GM21717 (cell line): ENCODE measurements around the gene FBXO2.
A peak's percentile ranks its signal among the peaks of the same experiment; 100 is the strongest.
"Not testable (repeated sequence)": the region's sequence is repeated elsewhere in the genome, so short reads cannot be mapped to it uniquely, and the experiment has no call there.

Experiments
- ATAC-seq: cut with Tn5 transposase; IDR thresholded peaks from one replicate; pipeline ENCODE4 v1.9.1; 2021; ENCODE audit warnings: mild to moderate bottlenecking, moderate library complexity; ENCODE audit not compliant: unreplicated experiment

FBXO2 gene

DNA sequence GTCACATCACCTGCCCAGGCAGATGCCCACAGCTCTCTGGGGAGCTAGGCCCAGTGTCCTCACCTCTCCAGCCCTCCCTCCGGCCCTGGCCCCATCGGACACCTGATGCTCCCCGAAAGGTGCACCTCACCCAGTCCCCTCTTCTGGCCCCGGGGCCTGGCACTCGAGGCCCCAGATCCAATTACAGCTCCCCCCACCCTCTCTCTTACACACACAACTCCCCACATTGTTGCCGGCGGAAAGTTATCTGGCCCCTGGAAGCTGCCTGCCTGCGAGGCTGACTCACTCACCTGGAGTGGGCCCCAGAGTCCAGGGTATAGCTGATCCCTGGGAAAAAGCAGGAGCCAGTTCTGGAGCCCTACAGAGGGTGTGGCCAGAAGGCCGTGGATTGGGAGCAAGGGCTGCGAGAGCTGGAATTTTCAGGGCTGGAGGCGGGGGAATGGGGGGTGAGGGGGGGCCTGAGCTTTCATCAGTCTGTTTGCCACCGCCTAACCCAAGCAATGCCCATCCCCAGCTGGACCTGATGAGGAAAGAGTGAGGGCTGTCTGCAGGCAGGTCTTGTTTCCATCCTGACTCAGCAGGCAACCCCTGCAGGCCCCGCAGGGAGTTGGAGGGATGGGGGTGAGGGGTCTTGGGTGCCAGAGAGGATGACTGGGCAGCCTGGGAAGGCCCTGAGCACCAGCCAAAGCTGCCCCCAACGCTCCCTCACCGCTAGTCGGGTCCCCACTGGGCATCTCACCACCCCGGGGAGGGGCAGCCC, 948 bp downstream of the FBXO2 start:
- no peak for ATAC-seq

DNA sequence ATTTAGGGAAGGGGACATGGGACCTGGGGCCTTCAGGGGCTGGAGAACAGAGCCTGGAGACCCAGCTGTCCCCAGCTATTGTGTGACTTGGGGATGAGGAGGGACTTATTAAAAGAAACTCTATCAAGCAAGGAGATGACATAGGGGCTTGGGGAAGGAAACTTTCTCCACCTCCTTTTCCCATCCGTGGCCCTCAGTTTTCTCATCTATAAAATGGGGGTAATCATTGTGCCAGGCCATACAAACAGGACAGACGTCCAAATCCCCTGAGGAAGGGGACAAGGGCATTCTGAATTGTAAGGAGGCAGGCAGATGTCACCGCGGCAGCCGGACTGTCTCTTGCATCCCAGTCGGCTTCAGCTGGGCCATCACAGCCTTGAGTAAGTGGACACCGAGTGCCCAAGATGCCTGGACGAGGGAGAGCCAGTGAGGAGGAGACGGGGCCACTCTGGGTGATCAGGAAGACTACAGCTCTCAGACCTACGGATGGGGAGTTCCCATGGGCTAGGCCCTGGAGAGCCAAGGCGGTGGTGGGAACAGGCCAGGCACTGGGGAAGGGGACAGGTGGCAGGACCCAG, 1.9 kb downstream of the FBXO2 start:
- ATAC-seq: no peak

DNA sequence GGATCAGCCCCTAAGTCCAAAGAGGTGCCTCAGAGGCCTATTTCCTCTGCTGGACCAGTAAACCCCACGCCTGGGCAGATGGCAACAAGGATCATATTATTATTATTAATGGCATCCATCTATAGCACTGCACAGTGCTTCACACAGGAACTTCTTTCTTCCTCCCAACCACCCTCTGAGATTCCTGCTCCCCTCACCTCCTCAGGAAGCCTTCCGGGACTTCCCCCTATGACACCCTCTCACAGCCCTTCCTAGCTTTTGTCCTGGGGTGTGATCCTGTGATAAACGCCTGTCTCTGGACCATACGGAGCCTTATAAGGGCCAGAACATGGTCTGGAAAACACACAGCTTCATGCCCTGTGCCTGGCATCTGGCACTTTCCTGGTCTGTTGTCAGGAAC, 3.2 kb downstream of the FBXO2 start:
- no peak for ATAC-seq

DNA sequence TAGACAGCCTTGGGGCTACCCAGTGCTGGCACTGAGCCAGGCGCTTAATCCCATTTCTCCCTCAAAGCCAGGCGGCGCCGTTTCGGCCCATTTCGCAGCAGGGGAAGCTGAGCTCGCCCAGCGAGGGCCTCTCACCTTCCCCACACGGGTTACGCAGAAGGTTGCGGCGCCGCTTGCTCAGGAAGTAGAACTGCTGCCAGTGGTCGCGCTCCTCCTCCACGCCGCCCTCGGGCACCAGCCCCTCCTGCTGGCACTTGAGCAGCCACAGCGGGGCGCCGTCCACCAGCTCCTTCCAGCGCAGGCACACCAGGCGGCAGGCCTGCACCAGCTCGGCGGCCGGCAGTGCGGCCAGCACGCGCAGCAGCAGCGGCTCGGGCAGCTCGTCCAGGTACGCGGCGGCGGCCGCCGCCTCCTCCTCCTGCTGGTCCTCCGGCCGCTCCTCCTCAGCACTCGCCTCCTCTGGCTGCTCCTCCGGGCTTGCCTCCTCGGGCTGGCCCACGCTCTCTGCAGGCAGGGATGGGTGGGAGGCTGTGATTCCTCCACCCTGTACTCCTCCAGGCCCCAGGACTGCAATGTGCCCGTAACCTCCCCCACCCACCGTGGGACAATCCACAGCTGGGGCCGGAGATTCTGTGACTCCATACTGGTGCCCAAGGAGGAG, 3.8 kb downstream of the FBXO2 start:
- ATAC-seq: peak; percentile 36

DNA sequence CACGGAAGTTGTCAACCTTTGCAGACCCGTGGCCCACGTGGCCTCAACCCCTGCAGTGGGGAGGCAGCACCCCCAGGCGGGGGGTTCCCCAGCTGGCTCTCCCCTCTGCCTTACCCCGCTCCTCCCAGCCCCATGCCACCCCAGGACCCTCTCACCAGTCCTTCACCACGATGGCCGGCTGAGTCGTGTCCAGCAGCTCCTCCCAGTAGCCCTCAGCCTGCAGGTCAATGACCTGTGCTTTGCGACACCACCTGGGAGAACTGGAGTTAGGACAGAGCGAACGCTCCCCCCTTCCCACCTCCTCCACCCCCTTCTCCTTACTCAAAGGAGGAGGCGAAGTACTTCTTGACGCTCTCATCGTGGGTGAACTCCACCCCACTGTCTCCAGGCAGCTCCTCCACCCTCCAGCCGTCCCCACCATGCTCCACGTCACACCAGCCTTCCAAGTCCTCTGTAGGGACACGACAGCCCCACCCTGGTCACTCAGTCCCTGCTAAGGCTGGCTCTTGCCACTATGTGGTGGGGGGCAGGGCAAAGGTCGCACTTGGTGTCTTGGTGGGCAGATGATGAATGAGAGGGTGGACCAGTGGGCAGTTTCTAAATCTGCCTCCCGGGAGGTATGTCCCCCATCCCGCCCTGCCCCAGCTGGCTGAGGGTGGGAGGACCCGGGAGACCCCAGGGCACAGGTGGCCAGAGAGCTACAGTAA, 4.5 kb downstream of the FBXO2 start:
- ATAC-seq: no peak

DNA sequence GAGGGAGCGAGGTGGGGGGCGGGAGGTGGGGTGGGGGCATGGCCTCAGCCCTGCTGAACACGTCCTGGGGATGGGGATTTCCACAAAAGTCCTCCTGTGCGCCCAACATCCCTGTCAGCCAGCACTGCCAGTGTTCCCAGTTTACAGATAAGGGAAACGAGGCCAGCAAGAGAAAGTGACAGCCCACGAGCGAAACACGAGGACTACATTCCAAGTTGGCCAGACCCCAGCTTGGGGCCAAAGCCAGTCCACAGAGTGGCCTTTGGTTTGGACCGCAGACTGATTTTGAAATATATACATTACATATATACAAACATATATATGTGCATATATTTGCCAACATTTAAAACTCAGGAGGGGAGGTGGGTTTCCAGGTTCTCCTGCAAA, 5.0 kb downstream of the FBXO2 start:
- no peak for ATAC-seq

DNA sequence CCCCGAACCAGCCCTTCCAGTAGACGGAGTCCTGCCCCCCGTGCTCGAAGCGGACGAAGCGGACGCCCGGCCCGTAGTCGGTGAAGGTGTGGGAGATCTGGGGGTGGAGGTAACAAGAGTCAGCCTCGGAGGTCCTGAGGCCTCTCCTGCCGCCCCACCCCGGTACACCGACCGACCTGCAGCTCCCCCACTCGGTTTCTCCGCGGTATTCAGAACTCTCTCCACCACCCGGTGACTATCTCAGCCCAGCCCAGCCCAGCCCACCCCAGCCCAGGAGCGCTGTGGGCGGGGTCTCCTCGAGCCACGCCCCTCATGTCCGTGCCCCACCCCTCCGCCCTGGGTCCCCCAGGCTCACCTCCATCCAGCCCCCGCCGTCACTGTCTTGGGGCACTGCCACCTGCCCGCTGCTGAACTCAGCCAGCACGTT, 5.5 kb downstream of the FBXO2 start:
- no peak for ATAC-seq

DNA sequence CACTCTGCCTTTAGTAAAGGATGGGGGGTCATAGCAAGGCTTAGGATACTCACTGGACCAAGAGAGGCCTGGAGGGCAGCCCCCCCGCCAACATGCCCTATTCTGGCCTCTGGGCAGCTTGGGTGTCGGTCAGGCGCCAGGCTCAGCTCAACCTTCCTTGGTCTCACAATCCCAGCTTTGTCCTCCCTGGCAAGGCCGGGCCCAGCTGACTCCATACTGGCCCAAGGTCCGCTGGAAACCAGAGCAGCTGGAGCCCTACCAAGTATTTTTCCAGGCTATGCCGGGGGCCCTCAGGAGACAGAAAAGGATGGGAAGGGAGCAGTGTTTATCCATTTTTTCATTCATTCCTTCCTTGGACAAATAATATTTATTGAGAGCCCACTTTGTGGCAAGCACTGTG, 6.2 kb downstream of the FBXO2 start:
- no peak for ATAC-seq

DNA sequence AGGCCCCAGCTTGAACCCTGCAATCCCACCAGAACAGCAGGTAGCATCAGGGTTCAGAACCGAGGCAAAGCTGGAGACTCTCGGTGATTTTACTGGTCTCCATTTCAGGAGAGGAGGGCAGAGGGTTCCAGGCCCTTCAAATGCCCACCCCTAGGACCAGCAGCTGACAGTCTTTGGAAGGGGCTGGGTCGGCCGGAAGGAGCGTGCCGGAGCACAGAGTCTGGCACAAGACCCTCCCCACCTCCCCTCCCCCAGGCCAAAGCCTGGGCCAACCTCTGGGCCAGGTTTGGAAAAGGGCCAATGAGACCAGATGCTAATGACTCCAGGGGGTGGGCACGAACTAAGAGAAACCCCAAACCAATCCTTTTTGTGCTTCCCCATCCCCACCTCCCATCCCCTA, 6.9 kb downstream of the FBXO2 start:
- no peak for ATAC-seq

DNA sequence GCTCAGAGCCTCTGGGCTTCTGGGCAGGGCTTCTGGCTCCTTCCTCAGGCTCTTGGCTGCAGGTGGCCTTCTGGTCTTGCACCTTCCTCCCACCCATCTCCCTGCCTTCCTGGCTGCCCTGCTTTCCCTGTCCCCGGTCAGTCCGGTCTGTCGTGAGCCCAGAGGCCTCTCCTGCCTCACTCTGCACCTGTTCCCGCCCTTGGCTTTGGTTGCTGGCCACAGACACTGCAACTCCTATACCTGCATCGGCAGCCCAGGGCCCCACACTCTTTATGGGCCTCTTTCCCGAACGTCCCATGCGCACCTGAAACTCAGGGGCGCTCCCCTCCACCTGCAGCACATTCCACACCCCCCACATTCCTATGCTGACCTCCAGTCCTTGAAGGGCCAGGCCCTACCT, 7.9 kb downstream of the FBXO2 start:
- ATAC-seq: no peak

DNA sequence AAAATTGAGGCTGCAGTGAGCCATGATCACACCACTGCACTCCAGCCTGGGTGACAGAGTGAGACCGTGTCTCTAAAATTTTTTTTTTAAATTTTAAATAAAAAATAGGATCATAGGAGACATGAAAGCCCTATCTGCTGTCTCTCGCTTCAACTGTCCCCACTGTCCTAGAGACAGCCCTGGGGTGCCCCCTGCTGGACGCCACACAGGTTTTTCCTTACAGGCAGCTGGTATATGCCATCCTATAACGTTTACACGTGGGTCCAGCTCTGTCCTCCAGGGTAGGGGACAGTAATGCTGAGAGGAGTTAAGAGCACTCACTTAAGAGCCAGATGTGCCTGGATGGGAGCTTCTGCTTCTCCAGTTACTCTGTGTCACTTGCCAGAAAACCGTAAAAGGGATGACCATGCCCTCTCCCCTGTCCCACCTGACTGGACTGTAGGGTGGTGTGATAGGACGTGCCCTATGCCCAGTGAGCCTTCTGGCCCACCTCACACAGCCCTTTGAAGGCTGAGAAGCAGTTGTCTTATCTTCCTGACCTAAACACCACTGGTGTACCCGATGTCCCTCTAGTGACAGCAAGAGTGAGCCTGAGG, 8.5 kb downstream of the FBXO2 start:
- no peak for ATAC-seq

DNA sequence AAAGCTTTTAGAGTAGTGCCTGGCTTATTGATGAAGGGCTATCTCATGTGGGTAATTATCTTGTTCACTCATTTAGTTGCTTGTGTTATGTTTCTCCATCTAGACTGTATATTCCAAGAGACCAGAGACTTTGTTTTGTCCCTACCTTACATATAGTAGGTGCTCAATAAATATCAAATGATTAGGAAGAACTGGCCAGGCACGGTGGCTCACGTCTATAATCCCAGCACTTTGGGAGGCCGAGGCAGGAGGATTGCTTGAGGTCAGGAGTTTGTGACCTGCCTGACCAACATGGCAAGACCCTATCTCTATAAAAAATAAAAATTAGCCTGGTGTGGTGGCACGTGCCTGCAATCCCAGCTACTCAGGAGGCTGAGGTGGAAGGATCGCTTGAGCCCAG, 9.0 kb downstream of the FBXO2 start:
- no peak for ATAC-seq

DNA sequence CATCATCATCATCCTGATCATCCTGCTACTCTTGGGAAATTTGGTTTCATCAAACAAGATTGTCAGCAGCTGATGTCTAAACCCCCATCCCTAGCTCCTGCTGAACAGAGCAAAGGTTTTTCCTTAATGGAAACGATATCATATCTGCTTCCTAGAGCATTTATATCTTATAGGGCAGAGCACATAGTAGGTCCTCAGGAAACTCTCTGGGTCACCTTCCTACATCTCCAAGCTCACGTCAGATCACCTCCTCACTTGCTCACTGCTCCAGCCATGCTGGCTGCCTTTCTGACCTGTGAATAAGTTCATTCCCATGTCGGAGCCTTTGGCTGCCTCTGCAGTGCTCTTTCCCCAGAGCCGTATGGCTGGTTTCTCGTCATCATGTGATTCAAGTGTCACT, 10.4 kb downstream of the FBXO2 start:
- ATAC-seq: no peak

DNA sequence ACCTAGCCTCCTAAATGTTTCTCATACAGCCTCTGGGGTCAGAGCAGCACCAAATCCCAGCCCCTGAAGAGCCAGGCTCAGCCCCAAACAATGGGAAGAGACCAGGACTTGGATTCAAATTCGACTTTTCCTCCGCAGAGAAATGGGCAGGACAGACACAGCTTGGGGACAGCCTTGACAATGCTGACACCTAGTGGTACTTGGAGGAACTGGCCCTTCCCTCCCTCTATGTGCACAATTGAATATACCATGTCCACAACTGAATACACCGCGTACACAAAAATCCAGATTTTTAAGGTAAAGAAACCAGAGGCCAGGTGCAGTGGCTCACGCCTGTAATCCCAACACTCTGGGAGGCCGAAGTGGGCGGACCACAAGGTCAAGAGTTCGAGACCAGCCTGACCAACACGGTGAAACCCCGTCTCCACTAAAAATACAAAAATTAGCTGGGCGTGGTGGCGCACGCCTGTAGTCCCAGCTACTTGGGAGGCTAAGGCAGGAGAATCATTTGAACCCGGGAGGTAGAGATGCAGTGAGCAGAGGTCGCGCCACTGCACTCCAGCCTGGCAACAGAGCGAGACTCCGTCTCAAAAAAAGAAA, 11.7 kb downstream of the FBXO2 start:
- not testable (repeated sequence) for ATAC-seq

DNA sequence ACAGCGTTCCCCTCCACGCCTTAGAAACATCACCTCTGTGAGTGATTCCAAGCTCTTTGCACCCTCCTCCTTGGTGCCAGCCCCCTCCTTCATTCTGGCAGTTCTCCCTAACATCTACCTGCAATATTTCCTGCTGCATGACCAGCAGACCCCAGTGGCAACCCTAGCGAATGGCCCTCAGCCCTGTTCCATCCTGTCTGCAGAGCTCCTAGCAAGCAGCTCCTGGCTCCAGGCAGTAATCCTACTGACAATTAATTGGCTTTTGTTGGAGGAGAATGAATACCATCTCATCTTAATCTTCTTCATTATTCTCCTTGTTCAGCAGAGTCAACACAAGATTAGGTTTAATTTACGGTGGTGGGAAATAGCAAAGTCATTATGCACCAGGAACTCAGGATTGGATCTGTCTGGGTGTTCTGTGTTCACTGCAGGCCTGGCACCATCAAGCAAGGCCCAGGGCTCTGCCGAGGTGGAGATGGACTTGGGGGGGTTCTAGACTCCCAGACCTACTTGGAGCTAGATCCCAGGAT, 12.4 kb downstream of the FBXO2 start:
- no peak for ATAC-seq

DNA sequence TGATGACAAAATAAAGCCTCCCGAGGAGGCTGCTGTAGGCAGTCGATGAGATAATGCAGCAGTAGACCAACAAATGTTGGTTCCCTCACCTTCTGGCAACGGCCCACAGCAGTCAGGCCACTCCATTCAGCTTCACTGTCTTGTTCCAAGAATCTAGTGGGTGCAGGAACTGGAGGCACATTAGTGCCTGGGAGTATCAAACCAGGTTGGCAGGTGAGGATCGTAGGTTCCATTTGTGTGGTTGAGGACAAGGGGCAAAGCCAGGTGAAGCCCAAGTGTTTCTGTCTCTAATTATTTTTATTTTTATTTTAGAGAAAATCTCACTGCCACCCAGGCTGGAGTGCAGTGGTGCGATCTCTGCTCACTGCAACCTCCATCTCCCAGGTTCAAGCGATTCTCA, 13.3 kb downstream of the FBXO2 start:
- ATAC-seq: no peak

DNA sequence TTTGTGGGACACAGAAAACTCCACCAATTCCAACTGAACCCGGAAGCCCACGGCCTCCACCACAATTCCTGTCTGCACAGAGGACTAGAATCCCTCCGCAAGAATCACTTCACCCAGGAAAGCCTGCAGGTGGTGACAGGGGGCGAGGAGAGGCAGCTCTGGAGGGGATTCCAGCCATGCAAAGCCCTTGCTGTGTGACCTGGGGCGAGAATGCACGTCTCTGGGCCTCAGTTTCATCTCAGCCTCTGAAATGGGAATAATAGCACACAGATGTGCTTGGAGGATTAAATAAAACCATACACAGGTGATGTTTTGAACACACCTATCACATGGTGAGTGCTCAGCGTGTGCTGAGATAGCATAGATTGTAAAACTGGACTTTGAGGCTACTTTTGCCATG, 14.1 kb downstream of the FBXO2 start:
- no peak for ATAC-seq

DNA sequence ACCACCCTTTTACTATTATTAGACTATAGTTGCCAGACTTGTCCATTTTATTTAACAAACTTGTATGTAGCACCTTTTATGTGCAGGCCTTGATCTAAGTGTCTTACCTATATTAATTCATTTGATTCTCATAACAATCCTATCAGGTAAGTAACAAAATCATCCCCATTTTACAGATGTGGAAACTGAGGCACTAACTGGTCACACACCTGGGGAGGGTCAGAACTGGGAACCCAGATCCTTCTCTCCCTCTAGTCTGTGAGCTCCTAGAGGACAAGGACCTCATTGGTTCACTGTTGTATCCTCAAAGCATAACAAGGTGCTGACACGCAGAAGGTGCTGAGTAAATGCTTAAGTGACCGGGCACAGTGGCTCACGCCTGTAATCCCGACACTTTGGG, 14.9 kb downstream of the FBXO2 start:
- ATAC-seq: no peak

DNA sequence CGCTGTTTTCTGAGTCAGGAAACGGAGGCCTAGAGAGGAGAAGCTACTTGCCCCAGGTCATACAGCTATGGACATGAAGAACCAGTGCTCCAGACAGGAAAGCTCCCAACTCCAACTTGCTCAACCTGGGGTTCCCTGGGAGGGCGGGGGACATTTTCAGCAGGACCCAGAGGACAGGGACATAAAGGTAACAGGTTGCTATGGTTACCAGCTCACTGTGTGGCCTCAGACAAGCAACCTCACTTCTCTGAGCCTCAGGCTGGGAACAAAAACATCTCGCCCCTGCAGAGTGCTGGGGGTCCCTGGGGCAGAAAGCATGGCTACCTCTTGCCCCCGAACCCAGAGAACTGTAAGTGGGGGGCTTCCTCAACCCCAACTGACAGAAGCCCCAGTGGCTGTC, 16.1 kb downstream of the FBXO2 start:
- ATAC-seq: no peak

DNA sequence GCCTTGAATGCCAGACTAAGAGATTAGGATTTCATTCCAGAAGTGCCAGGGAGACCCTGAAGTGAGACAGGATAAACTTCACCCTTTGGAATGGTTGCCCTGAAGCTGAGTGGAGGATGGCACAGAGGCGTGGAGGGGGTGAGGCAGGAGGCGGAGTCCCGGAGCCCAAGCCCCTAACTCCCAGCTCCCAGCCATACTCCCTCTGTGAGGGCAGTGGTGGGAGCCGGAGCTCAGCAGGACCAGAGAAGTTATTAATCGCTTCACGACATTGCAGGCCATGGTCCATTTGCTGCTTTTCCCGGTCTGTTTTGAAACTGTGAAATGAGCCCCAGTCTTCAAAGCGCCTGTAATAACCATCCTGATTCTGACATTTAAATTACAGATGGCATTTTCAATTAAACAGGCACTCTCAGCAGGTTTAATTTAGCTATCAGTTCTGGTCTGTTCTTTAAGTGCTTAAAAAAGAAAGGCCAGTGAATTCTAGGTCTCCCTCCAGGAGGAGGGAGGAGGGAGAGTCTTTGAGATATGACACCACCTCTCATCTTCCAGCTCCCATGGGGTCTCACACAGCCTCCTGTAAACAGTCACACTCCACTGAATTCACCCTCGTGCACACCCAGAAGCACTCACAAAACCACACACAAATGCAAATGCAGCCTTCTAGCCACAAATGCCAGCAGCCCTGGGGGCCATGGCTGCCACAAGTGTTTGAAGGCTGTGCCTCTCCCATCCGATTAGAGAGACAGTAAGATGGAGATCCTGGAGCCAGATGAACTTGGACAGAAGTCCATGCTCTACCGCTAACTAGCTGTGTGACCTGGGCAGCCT, 19.6 kb downstream of the FBXO2 start:
- no peak for ATAC-seq
